K562 (cell line): ENCODE results near the gene LMNA. TPM values are rescaled to one million over a fixed set of nuclear protein-coding genes. Genes with fewer than 3 reads are reported as not detected.

Source experiments
- ARID2 ChIP-seq: fragments of 450-650 bp; IDR thresholded peaks from 2 replicates; pipeline ENCODE4 v1.6.1; 2017; ENCODE audit warnings: antibody characterized with exemption, mild to moderate bottlenecking
- BCL6 ChIP-seq: fragments of 250-450 bp; sonication (Bioruptor Pico); IDR thresholded peaks from 2 replicates; pipeline ENCODE4 v1.4.0; 2020
- BRF1 ChIP-seq: IDR thresholded peaks from 3 replicates; pipeline ENCODE4 v1.6.1; 2011; ENCODE audit warnings: borderline replicate concordance, mild to moderate bottlenecking; ENCODE audit not compliant: insufficient read length; ENCODE audit errors: extremely low read depth
- CSDE1 ChIP-seq, 2 experiments: fragments of 450-650 bp; IDR thresholded peaks; 2 replicates each; pipeline ENCODE4 v1.6.1; 2016; ENCODE audit warnings: mild to moderate bottlenecking in 1 of 2
- CTCF ChIP-seq, 3 experiments: IDR thresholded peaks in 2 of 3; conservative IDR thresholded peaks in 1 of 3; 2 replicates each; pipeline ENCODE4 v1.5.1; 2011 to 2012; ENCODE audit warnings: low read length in 3 of 3, mild to moderate bottlenecking in 3 of 3, control low read depth in 2 of 3, improper control_type of control experiment in 1 of 3, inconsistent platforms in 1 of 3, low read depth in 1 of 3, mixed read lengths in 1 of 3, moderate library complexity in 1 of 3; ENCODE audit not compliant: insufficient read depth in 2 of 3
- EGR1 ChIP-seq: fragments of 450-650 bp; conservative IDR thresholded peaks from 2 replicates; pipeline ENCODE4 v1.6.1; 2017; ENCODE audit warnings: mild to moderate bottlenecking
- EZH2 ChIP-seq: IDR thresholded peaks from 2 replicates; pipeline ENCODE4 v1.6.1; 2012; ENCODE audit warnings: low read depth, mild to moderate bottlenecking, inconsistent platforms, low read length, borderline replicate concordance
- HDAC6 ChIP-seq: IDR thresholded peaks from 2 replicates; pipeline ENCODE4 v1.6.1; 2012; ENCODE audit warnings: low read depth, mild to moderate bottlenecking, control low read depth, inconsistent platforms, low read length, moderate library complexity
- HIVEP1 ChIP-seq: fragments of 250-450 bp; sonication (Bioruptor Pico); IDR thresholded peaks from 2 replicates; pipeline ENCODE4 v1.4.0; 2020; ENCODE audit warnings: mild to moderate bottlenecking
- HLTF ChIP-seq: fragments of 450-650 bp; IDR thresholded peaks from 2 replicates; pipeline ENCODE4 v1.6.1; 2016
- HMGN3 ChIP-seq: IDR thresholded peaks from 2 replicates; pipeline ENCODE4 v1.6.1; 2011; ENCODE audit warnings: borderline replicate concordance, low read depth, mild to moderate bottlenecking, mixed read lengths, low read length; ENCODE audit not compliant: insufficient read length; ENCODE audit errors: extremely low read depth
- KDM4B ChIP-seq, 2 experiments: fragments of 450-650 bp in 1 of 2; sonication (generic) in 1 of 2; IDR thresholded peaks; 2 replicates each; pipeline ENCODE4 v1.6.1; 2016 to 2017; ENCODE audit warnings: borderline replicate concordance in 2 of 2, antibody characterized with exemption in 1 of 2, low read depth in 1 of 2, mild to moderate bottlenecking in 1 of 2
- MECOM ChIP-seq: fragments of 250-450 bp; sonication (Bioruptor Pico); IDR thresholded peaks from 2 replicates; pipeline ENCODE4 v1.8.0; 2022; ENCODE audit warnings: inconsistent platforms
- MXD1 ChIP-seq: fragments of 250-450 bp; sonication (Bioruptor Pico); IDR thresholded peaks from 2 replicates; pipeline ENCODE4 v1.8.0; 2021; ENCODE audit warnings: borderline replicate concordance, mild to moderate bottlenecking, moderate library complexity; ENCODE audit not compliant: poor library complexity, severe bottlenecking
- PCBP1 ChIP-seq: fragments of 200-400 bp; formaldehyde crosslinking; IDR thresholded peaks from 2 replicates; pipeline ENCODE4 v1.6.1; 2018; ENCODE audit warnings: mild to moderate bottlenecking, low read depth, low read length; ENCODE audit not compliant: poor library complexity, severe bottlenecking
- PML ChIP-seq: IDR thresholded peaks from 2 replicates; pipeline ENCODE4 v1.6.1; 2012; ENCODE audit warnings: low read length, inconsistent platforms
- POLR2G ChIP-seq: fragments of 200-400 bp; formaldehyde crosslinking; IDR thresholded peaks from 2 replicates; pipeline ENCODE4 v1.6.1; 2017; ENCODE audit warnings: low read depth, mild to moderate bottlenecking, antibody characterized with exemption, low read length, moderate library complexity
- RFX7 ChIP-seq: fragments of 250-450 bp; sonication (Bioruptor Pico); IDR thresholded peaks from 2 replicates; pipeline ENCODE4 v1.5.1; 2021; ENCODE audit warnings: mild to moderate bottlenecking
- SUPT5H ChIP-seq: fragments of 450-650 bp; IDR thresholded peaks from 2 replicates; pipeline ENCODE4 v1.6.1; 2016
- TCF3 ChIP-seq: sonication (generic); formaldehyde crosslinking; IDR thresholded peaks from 2 replicates; pipeline ENCODE4 v1.4.0; 2020; ENCODE audit warnings: mild to moderate bottlenecking, missing genetic modification reagents
- VEZF1 ChIP-seq: fragments of 200-800 bp; sonication (Bioruptor generic); IDR thresholded peaks from 2 replicates; pipeline ENCODE4 v1.6.1; 2017; ENCODE audit warnings: missing genetic modification characterization, missing compliant biosample characterization
- ZFP30 ChIP-seq: fragments of 250-450 bp; sonication (Bioruptor Pico); IDR thresholded peaks from 2 replicates; pipeline ENCODE4 v1.8.0; 2022; ENCODE audit warnings: moderate library complexity, mild to moderate bottlenecking, inconsistent platforms, borderline replicate concordance
- ZNF165 ChIP-seq: fragments of 250-450 bp; sonication (Bioruptor Pico); IDR thresholded peaks from 2 replicates; pipeline ENCODE4 v1.4.0; 2020; ENCODE audit warnings: borderline replicate concordance
- ZSCAN32 ChIP-seq: fragments of 450-650 bp; formaldehyde crosslinking; IDR thresholded peaks from 2 replicates; pipeline ENCODE4 v1.4.0; 2020; ENCODE audit warnings: mild to moderate bottlenecking, moderate library complexity
- polyA plus RNA-seq, 8 experiments: library from polyadenylated mRNA; depleted of rRNA in 4 of 8; stranded (reverse) in 5 of 8; unstranded in 3 of 8; fragments of >200 nt; fragmentation: Nextera tagmentation in 2 of 8; fragmentation: Illumina TruSeq in 1 of 8; extraction: Ambion mirVana in 2 of 8; extraction: Trizol in 1 of 8; gene quantifications; 2 replicates each; pipeline versions ENCODE4 v1.2.1 to v1.2.3, GENCODE V29; 2011 to 2014; ENCODE audit warnings: inconsistent platforms in 1 of 8, missing spikeins in 1 of 8
- total RNA-seq, 7 experiments: library from RNA; depleted of rRNA in 6 of 7; stranded (reverse); fragments of >200 nt in 6 of 7; fragmentation: Illumina TruSeq in 2 of 7; extraction: Trizol in 2 of 7; gene quantifications; 2 replicates each; pipeline versions ENCODE4 v1.2.1 to v1.2.3, GENCODE V29; 2011 to 2021; ENCODE audit warnings: low replicate concordance in 1 of 7

Gene LMNA
- total and polyA plus RNA-seq, 9 of the 15 experiments (the other 6 are each of a cell fraction or from before 2014, with no cell fraction given) = 1.00 to 347 (median 88.2) TPM

- TF ChIP-seq POLR2G (peak; percentile 84), ARID2 (peak; percentile 23; the same call in 1 of the 2 replicates), MXD1 (no peak), SUPT5H (peak; percentile 45; the same call in 1 of the 2 replicates), ZFP30 (no peak), HMGN3 (peak; percentile 80), BRF1 (no peak), EZH2 (no peak), HDAC6 (no peak), HIVEP1 (CRISPR knock-in tag) (no peak), TCF3 (no peak), ZSCAN32 (no peak), PML (0 out of 2 replicates have a peak, but pooled peaks have one; percentile 7), MECOM (CRISPR knock-in tag) (no peak), BCL6 (CRISPR knock-in tag) (no peak), ZNF165 (CRISPR knock-in tag) (no peak), KDM4B (IDR thresholded peaks at IDR 0.05; ENCODE audit: borderline replicate concordance in 2 of 2, low read depth in 1 of 2) (no peak), VEZF1 (CRISPR knock-in tag) (no peak), CSDE1 (IDR thresholded peaks at IDR 0.05) (no peak), EGR1 (peak; percentile 38; the same call in 1 of the 2 replicates), PCBP1 (no peak), HLTF (no peak), RFX7 (no peak), CTCF (IDR thresholded peaks at IDR 0.05 in 2 of 3, conservative IDR thresholded peaks at IDR 0.05 in 1 of 3; ENCODE audit: insufficient read depth in 2 of 3, low read depth in 1 of 3, low read length in 3 of 3) (peak; percentile 75 to 94 (median 79))
These were observed 26.6 kb downstream of the LMNA start (continued) for GRCh38 chr1:156140879-156141707.
